A673 (cell line): Measurements from ENCODE around the gene C10orf90. TPM values are rescaled to one million over a fixed set of nuclear protein-coding genes. Genes with fewer than 3 reads are reported as not detected.

Experiments used
- BruUV-seq: library from RNA; stranded (reverse); fragments of 400-500 nt; replicated peaks from 2 replicates; lab custom pipeline; 2021; lab: Mats Ljungman, UMichigan
- CTCF ChIA-PET: fragments of 300-600 bp; sonication (Branson Sonifier 250); formaldehyde crosslinking; loops from one replicate; lab custom pipeline; 2022; ENCODE audit warnings: antibody characterized with exemption; lab: Charles Lee
- POLR2A ChIA-PET: fragments of 300-600 bp; sonication (Branson Sonifier 250); formaldehyde crosslinking; loops from one replicate; lab custom pipeline; 2022; ENCODE audit warnings: antibody characterized with exemption; ENCODE audit not compliant: low non-redundant PET; lab: Charles Lee
- DNase-seq: peaks from one replicate; pipeline ENCODE4 v3.0.0-alpha.2; 2015; ENCODE audit warnings: low spot score
- H3K27ac ChIP-seq: fragments of 200-600 bp; sonication (generic); 2 replicates; pipeline ENCODE4 v1.5.1; 2016; ENCODE audit warnings: mixed run types, low read depth, mild to moderate bottlenecking, mixed read lengths, antibody characterized with exemption, low read length; ENCODE audit not compliant: poor library complexity, severe bottlenecking
- H3K27me3 ChIP-seq: fragments of 200-600 bp; sonication (generic); replicated peaks from 2 replicates; pipeline ENCODE4 v1.6.1; 2017; ENCODE audit warnings: mixed run types, low read depth, mild to moderate bottlenecking, mixed read lengths, antibody characterized with exemption, low read length; ENCODE audit not compliant: insufficient read depth, poor library complexity
- H3K36me3 ChIP-seq: fragments of 200-600 bp; sonication (generic); 2 replicates; pipeline ENCODE4 v1.6.1; 2016; ENCODE audit warnings: mixed run types, mild to moderate bottlenecking, mixed read lengths, antibody characterized with exemption, low read length; ENCODE audit not compliant: insufficient read depth, poor library complexity, severe bottlenecking
- H3K4me1 ChIP-seq: fragments of 200-600 bp; sonication (generic); 2 replicates; pipeline ENCODE4 v1.6.1; 2017; ENCODE audit warnings: mixed run types, mild to moderate bottlenecking, mixed read lengths, antibody characterized with exemption, low read length; ENCODE audit not compliant: insufficient read depth, poor library complexity, severe bottlenecking
- H3K4me3 ChIP-seq: fragments of 200-600 bp; sonication (generic); 2 replicates; pipeline ENCODE4 v1.5.1; 2016; ENCODE audit warnings: low read depth, mixed run types, mild to moderate bottlenecking, mixed read lengths, low read length; ENCODE audit not compliant: poor library complexity, severe bottlenecking
- H3K9me3 ChIP-seq: fragments of 200-600 bp; sonication (generic); 2 replicates; pipeline ENCODE4 v1.6.1; 2016; ENCODE audit warnings: mixed run types, low read depth, mild to moderate bottlenecking, mixed read lengths, antibody characterized with exemption, low read length; ENCODE audit not compliant: poor library complexity, severe bottlenecking
- EZH2 ChIP-seq: fragments of 200-600 bp; sonication (generic); IDR thresholded peaks from 2 replicates; pipeline ENCODE4 v1.6.1; 2017; ENCODE audit warnings: borderline replicate concordance, low read depth, mild to moderate bottlenecking, mixed read lengths, antibody characterized with exemption, low read length; ENCODE audit not compliant: poor library complexity, severe bottlenecking
- intact Hi-C: fragments of 100-400 bp; cut with micrococcal nuclease; formaldehyde crosslinking; loops from one replicate; pipeline ENCODE4 v1.10.0; 2022; ENCODE audit not compliant: unreplicated experiment
- total RNA-seq: library from RNA; stranded (reverse); gene quantifications from 2 replicates; pipeline ENCODE4 v1.2.3, GENCODE V29; 2021
- TF ChIP-seq, protein P1 (sequence below): fragments of 300-800, 200-600 bp; sonication (generic); conservative IDR thresholded peaks from 2 replicates; pipeline ENCODE4 v1.5.1; 2017; ENCODE audit warnings: low read depth, mild to moderate bottlenecking, antibody characterized with exemption, low read length, moderate library complexity, mixed read lengths

Gene C10orf90
- total RNA-seq, 1 experiment from 2014 or later = not detected

DNA sequence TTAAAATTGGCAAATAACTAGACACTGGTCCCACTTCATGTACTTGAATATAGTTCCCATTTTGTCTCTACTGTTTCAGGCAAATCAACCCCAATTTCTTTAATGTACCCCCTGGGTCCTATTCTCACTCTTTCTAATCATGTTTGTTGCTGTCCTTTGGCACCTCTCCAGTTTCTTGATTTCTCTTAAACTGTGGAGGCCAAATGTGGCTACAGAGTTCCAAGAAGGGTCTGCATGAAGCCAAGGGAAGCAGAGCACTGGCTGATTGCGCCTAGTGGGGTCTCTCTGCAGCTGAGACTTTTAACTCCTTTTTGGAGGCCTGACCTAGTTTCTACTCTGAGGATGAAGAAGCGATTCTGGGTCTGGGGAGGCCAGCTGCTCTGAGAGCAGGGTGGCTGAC, 275.5 kb downstream of the C10orf90 start:
- ChIA-PET POLR2A (no interaction called here), CTCF (no interaction called here)
- TF ChIP-seq, protein P1, sequence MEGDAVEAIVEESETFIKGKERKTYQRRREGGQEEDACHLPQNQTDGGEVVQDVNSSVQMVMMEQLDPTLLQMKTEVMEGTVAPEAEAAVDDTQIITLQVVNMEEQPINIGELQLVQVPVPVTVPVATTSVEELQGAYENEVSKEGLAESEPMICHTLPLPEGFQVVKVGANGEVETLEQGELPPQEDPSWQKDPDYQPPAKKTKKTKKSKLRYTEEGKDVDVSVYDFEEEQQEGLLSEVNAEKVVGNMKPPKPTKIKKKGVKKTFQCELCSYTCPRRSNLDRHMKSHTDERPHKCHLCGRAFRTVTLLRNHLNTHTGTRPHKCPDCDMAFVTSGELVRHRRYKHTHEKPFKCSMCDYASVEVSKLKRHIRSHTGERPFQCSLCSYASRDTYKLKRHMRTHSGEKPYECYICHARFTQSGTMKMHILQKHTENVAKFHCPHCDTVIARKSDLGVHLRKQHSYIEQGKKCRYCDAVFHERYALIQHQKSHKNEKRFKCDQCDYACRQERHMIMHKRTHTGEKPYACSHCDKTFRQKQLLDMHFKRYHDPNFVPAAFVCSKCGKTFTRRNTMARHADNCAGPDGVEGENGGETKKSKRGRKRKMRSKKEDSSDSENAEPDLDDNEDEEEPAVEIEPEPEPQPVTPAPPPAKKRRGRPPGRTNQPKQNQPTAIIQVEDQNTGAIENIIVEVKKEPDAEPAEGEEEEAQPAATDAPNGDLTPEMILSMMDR = no peak
- TF ChIP-seq EZH2 = no peak
- no peaks in the 10 kb centered on the region for H3K4me1 ChIP-seq
- no peak overlapping the region for H3K27ac ChIP-seq
- H3K9me3 ChIP-seq = no peaks in the 10 kb centered on the region
- no TSS peak for BruUV-seq
- DNase-seq = no peak
- no peaks in the 10 kb centered on the region for H3K36me3 ChIP-seq
- peaks cover 16% of the 10 kb centered on the region for H3K27me3 ChIP-seq
- intact Hi-C loops = no loop called here
- no peak overlapping the region for H3K4me3 ChIP-seq

DNA sequence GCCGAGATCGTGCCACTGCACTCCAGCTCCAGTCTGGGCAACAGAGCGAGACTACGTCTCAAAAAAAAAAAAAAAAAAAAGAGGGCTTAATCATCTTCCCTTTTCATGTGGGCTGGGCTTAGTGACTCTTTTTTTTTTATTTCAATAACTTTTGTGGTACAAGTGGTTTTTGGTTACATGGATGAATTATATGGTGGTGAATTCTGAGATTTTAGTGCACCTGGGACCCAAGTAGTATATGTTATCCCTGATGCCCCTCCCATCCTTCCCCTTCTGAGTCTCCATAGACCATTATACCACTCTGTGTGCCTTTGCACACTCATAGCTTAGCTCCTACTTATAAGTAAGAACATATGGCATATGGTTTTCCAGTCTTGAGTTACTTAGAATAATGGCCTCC, 277.4 kb downstream of the C10orf90 start:
- DNase-seq = no peak
- Histone ChIP-seq H3K4me3 (no peak overlapping the region), H3K27me3 (peaks cover 26% of the 10 kb centered on the region), H3K27ac (no peak overlapping the region), H3K36me3 (no peaks in the 10 kb centered on the region), H3K9me3 (no peaks in the 10 kb centered on the region), H3K4me1 (no peaks in the 10 kb centered on the region)
- intact Hi-C loops = no loop called here
- ChIA-PET POLR2A (no interaction called here), CTCF (no interaction called here)
- no TSS peak for BruUV-seq
- no peak for TF ChIP-seq EZH2
- TF ChIP-seq, protein P1 = no peak

DNA sequence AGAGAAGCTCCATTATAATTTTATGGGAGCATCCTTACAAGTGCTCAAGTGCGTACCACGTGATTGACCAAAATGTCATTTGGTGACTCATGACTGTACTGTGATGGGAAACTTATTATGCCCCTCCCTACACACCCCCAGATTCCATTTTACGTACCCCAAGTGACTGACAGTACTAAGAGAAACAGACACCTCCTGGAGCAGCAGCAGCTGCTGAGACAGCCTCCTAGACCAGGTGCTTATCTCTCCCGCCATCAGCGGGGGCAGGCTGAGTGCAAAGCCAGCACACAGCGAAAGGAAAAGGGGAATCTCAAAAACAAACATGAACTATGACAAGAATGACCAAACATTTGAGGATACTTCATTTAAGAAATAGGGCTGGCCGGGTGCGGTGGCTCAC, 278.0 kb downstream of the C10orf90 start:
- no peak overlapping the region for H3K4me3 ChIP-seq
- no TSS peak for BruUV-seq
- H3K27me3 ChIP-seq = peaks cover 32% of the 10 kb centered on the region
- no peak for DNase-seq
- CTCF ChIA-PET = no interaction called here
- H3K27ac ChIP-seq = no peak overlapping the region
- POLR2A ChIA-PET = no interaction called here
- H3K9me3 ChIP-seq = no peaks in the 10 kb centered on the region
- intact Hi-C loops = no loop called here
- no peaks in the 10 kb centered on the region for H3K36me3 ChIP-seq
- no peak for TF ChIP-seq EZH2
- TF ChIP-seq, protein P1 = no peak
- H3K4me1 ChIP-seq = no peaks in the 10 kb centered on the region
